ENCODE measurements around the gene PKNOX1. TPM values are rescaled to one million over a fixed set of nuclear protein-coding genes. Genes with fewer than 3 reads are reported as not detected.

Gene PKNOX1
- total RNA-seq, 1 donor from 2014 or later, result 8.2 TPM

- H3K36me3 Mint-ChIP-seq (ENCODE audit: low read depth, unreplicated experiment), result peaks cover 24% of the 10 kb centered on the region
- peak overlapping the region; percentile 48 for H3K27ac Mint-ChIP-seq (ENCODE audit: unreplicated experiment)
- peaks cover 5% of the 10 kb centered on the region for H3K4me1 Mint-ChIP-seq (ENCODE audit: unreplicated experiment)
Observed at GRCh38 chr21:43025636-43026180, 51.3 kb downstream of the PKNOX1 start.

DNA sequence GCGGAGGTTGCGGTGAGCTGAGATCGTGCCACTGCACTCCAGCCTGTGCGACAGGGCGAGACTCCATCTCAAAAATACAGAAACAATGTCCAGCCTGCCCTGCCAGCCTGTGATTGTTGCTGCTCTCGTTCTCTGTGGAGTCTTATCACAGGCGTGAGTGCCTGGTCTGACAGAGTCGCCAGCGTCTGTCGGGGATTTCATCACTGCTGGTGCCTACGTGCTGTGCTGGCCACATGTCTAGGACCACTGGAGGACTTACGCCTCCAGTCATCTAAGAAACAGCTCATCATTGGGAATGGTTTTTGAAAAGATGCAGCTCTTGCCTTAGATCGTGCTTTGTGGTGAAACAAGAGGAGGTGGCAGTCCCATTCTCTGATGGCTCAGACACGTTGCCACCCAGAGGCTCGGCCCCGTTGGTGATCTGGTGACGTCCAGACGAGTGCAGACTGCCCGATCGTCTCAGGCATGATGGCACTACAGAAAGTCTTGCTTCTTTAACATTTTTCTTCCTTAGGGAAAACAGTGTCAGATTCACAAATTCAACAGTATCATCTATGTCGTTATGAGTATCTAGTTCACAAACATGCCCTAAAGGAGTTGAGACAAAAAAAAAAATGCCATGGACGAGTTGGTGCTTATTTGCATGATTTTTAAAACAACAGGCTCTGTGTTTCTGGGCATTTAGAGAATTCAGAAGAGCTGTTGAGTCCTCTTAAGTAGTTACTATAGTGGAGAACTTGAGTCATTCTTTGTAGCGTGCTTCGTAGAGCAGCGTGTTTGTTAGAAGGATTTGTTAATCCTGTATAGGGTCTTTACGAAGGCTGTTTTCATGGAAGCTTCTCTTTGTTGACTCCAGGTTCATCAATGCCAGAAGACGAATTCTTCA, 53.7 kb downstream of the PKNOX1 start:
- no peaks in the 10 kb centered on the region for H3K9me3 Mint-ChIP-seq (ENCODE audit: unreplicated experiment)
- H3K4me3 Mint-ChIP-seq (ENCODE audit: unreplicated experiment), result no peak overlapping the region
- no peak overlapping the region for H3K27ac Mint-ChIP-seq (ENCODE audit: unreplicated experiment)
- H3K36me3 Mint-ChIP-seq (ENCODE audit: low read depth, unreplicated experiment), result peaks cover 22% of the 10 kb centered on the region
- peaks cover 5% of the 10 kb centered on the region for H3K4me1 Mint-ChIP-seq (ENCODE audit: unreplicated experiment)
- H3K27me3 Mint-ChIP-seq (ENCODE audit: unreplicated experiment), result peaks cover 2% of the 10 kb centered on the region
- TF ChIP-seq CTCF (IDR thresholded peaks at IDR 0.05; ENCODE audit: unreplicated experiment), result no peak
- DNase-seq (ENCODE audit: low spot score), result no peak

More at GRCh38 chr21:43025636-43026180, 51.3 kb downstream of the PKNOX1 start:
- no peak overlapping the region for H3K4me3 Mint-ChIP-seq (ENCODE audit: unreplicated experiment)
- TF ChIP-seq CTCF (IDR thresholded peaks at IDR 0.05; ENCODE audit: unreplicated experiment), result no peak
- H3K27me3 Mint-ChIP-seq (ENCODE audit: unreplicated experiment), result peaks cover 2% of the 10 kb centered on the region
- DNase-seq (ENCODE audit: low spot score), result no peak
- no peaks in the 10 kb centered on the region for H3K9me3 Mint-ChIP-seq (ENCODE audit: unreplicated experiment)

GRCh38 chr21:43029785-43030184, 55.4 kb downstream of the PKNOX1 start:
- Mint-ChIP-seq H3K4me1 (ENCODE audit: unreplicated experiment) (peaks cover 5% of the 10 kb centered on the region), H3K27ac (ENCODE audit: unreplicated experiment) (no peak overlapping the region), H3K27me3 (ENCODE audit: unreplicated experiment) (peaks cover 2% of the 10 kb centered on the region), H3K4me3 (ENCODE audit: unreplicated experiment) (no peak overlapping the region), H3K36me3 (ENCODE audit: low read depth, unreplicated experiment) (peaks cover 11% of the 10 kb centered on the region), H3K9me3 (ENCODE audit: unreplicated experiment) (no peaks in the 10 kb centered on the region)
- DNase-seq (ENCODE audit: low spot score), result no peak
- TF ChIP-seq CTCF (IDR thresholded peaks at IDR 0.05; ENCODE audit: unreplicated experiment), result no peak

GRCh38 chr21:43031121-43031619, 56.8 kb downstream of the PKNOX1 start:
- Mint-ChIP-seq H3K9me3 (ENCODE audit: unreplicated experiment) (no peaks in the 10 kb centered on the region), H3K27me3 (ENCODE audit: unreplicated experiment) (peaks cover 2% of the 10 kb centered on the region), H3K36me3 (ENCODE audit: low read depth, unreplicated experiment) (peaks cover 11% of the 10 kb centered on the region), H3K4me3 (ENCODE audit: unreplicated experiment) (no peak overlapping the region), H3K4me1 (ENCODE audit: unreplicated experiment) (no peaks in the 10 kb centered on the region), H3K27ac (ENCODE audit: unreplicated experiment) (no peak overlapping the region)
- no peak for TF ChIP-seq CTCF (IDR thresholded peaks at IDR 0.05; ENCODE audit: unreplicated experiment)
- DNase-seq (ENCODE audit: low spot score), result no peak

DNA sequence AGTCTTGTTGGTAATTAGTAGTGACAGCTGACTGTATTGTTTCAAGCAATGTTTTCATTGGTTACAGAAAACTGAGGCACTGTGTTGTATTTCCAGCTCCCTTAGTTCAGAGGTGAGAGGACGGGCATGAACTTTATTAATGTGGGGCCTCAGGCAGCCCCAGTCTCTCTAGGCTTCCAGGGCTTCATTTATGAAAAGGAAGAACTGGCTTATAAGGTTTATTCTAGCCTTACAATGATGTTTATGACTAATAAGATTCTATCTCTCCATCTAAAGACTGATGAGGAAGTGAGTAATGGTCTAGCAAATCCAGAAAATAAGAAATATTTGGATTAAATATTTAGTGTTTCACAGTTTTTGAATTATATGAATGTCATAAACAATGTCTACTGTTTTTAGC, 59.7 kb downstream of the PKNOX1 start:
- no peak for DNase-seq (ENCODE audit: low spot score)
- Mint-ChIP-seq H3K9me3 (ENCODE audit: unreplicated experiment) (no peaks in the 10 kb centered on the region), H3K27me3 (ENCODE audit: unreplicated experiment) (peaks cover 2% of the 10 kb centered on the region), H3K36me3 (ENCODE audit: low read depth, unreplicated experiment) (peaks cover 9% of the 10 kb centered on the region), H3K4me3 (ENCODE audit: unreplicated experiment) (no peak overlapping the region), H3K27ac (ENCODE audit: unreplicated experiment) (no peak overlapping the region), H3K4me1 (ENCODE audit: unreplicated experiment) (no peaks in the 10 kb centered on the region)
- no peak for TF ChIP-seq CTCF (IDR thresholded peaks at IDR 0.05; ENCODE audit: unreplicated experiment)
